HepG2 (cell line): Measurements from ENCODE around the gene GALNT16. TPM values are rescaled to one million over a fixed set of nuclear protein-coding genes. Genes with fewer than 3 reads are reported as not detected.

Source experiments
- BRCA1 ChIP-seq: sonication (generic); formaldehyde crosslinking; IDR thresholded peaks from 2 replicates; pipeline ENCODE4 v1.4.0; 2020; ENCODE audit warnings: missing genetic modification reagents
- CBX5 ChIP-seq: sonication (generic); formaldehyde crosslinking; IDR thresholded peaks from 2 replicates; pipeline ENCODE4 v1.4.0; 2020; ENCODE audit warnings: missing genetic modification reagents, borderline replicate concordance
- EEA1 ChIP-seq: sonication (generic); formaldehyde crosslinking; IDR thresholded peaks from 2 replicates; pipeline ENCODE4 v1.5.1; 2020; ENCODE audit warnings: mild to moderate bottlenecking, missing genetic modification reagents, borderline replicate concordance
- HNF4A ChIP-seq: sonication (generic); formaldehyde crosslinking; IDR thresholded peaks from 2 replicates; pipeline ENCODE4 v1.4.0; 2020; ENCODE audit warnings: missing genetic modification reagents
- KDM5A ChIP-seq: fragments of 200-600 bp; sonication (generic); IDR thresholded peaks from 2 replicates; pipeline ENCODE4 v1.7.0; 2018; ENCODE audit warnings: antibody characterized with exemption, mild to moderate bottlenecking, low read length, borderline replicate concordance
- RBFOX2 ChIP-seq: fragments of 200-400 bp; formaldehyde crosslinking; IDR thresholded peaks from 2 replicates; pipeline ENCODE4 v1.6.1; 2017; ENCODE audit warnings: low read depth, mild to moderate bottlenecking, low read length
- ZNF589 ChIP-seq: sonication (generic); formaldehyde crosslinking; conservative IDR thresholded peaks from 2 replicates; pipeline ENCODE4 v1.8.0; 2022; ENCODE audit warnings: mild to moderate bottlenecking, moderate library complexity, missing genetic modification reagents
- polyA plus RNA-seq, 8 experiments: library from polyadenylated mRNA; depleted of rRNA in 3 of 8; stranded (reverse) in 7 of 8; unstranded in 1 of 8; fragments of >200 nt; fragmentation: Illumina TruSeq in 4 of 8; extraction: Trizol in 4 of 8; gene quantifications; 2 replicates each; pipeline versions ENCODE4 v1.2.1 to v1.2.3, GENCODE V29; 2011 to 2016; ENCODE audit warnings: low read depth in 4 of 8, missing spikeins in 1 of 8, mixed read lengths in 1 of 8; ENCODE audit not compliant: insufficient read depth in 1 of 8
- total RNA-seq, 5 experiments: library from RNA; depleted of rRNA; stranded (reverse); fragments of >200 nt; fragmentation: Illumina TruSeq; extraction: Trizol; gene quantifications; 2 replicates each; pipeline ENCODE4 v1.2.3, GENCODE V29; 2016; ENCODE audit warnings: low read depth in 1 of 5
- TF ChIP-seq, protein P1 (sequence below): sonication (generic); formaldehyde crosslinking; conservative IDR thresholded peaks from 2 replicates; pipeline ENCODE4 v1.4.0; 2020; ENCODE audit warnings: mild to moderate bottlenecking, missing genetic modification reagents, moderate library complexity
- TF ChIP-seq, protein P2 (sequence below): sonication (generic); formaldehyde crosslinking; IDR thresholded peaks from 2 replicates; pipeline ENCODE4 v1.5.1; 2020; ENCODE audit warnings: missing genetic modification reagents, mild to moderate bottlenecking, borderline replicate concordance
- TF ChIP-seq, protein P3 (sequence below), 2 experiments: IDR thresholded peaks; 2 replicates each; pipeline ENCODE4 v1.6.1; 2011 to 2012; ENCODE audit warnings: low read length in 2 of 2, borderline replicate concordance in 1 of 2, low read depth in 1 of 2, mild to moderate bottlenecking in 1 of 2, moderate library complexity in 1 of 2
- TF ChIP-seq, protein P4 (sequence below): sonication (generic); formaldehyde crosslinking; IDR thresholded peaks from 2 replicates; pipeline ENCODE4 v1.4.0; 2020; ENCODE audit warnings: mild to moderate bottlenecking, missing genetic modification reagents
- TF ChIP-seq, protein P5 (sequence below): sonication (generic); formaldehyde crosslinking; conservative IDR thresholded peaks from 2 replicates; pipeline ENCODE4 v1.5.0; 2020; ENCODE audit warnings: missing genetic modification reagents

Gene GALNT16
- total and polyA plus RNA-seq, 2 of the 13 experiments (the other 11 are each of a cell fraction or from before 2014, with no cell fraction given), result 0.54 to 0.82 TPM

DNA sequence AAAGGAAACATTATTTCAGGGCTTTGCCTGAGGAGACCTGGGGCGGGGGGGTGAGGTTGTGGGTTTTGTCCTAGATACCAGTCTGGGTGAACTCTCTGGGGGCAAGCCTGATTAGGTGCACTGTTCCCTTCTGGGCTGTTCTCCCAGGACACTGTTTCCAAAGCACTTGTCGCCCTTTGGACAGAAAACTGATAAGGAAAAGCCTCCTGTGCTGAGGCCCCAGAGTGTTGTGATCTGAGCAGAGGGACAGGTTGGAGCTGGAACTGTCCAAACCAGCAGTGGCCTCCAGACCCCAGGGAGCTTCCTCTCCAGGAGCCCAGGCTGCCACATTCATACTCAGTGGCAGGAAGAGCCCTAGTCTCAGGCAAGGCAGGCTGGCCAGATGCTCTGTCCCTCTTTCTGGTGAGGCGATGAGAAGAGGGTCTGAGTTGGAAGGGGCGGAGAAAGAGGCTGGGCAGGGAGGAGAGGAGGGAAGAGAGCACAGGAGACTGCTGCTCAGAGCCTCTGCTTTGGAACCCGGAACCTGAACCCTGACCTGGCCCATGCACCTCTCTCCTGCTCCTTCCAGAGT, 1.9 kb downstream of the GALNT16 start (continued):
- TF ChIP-seq, protein P1, sequence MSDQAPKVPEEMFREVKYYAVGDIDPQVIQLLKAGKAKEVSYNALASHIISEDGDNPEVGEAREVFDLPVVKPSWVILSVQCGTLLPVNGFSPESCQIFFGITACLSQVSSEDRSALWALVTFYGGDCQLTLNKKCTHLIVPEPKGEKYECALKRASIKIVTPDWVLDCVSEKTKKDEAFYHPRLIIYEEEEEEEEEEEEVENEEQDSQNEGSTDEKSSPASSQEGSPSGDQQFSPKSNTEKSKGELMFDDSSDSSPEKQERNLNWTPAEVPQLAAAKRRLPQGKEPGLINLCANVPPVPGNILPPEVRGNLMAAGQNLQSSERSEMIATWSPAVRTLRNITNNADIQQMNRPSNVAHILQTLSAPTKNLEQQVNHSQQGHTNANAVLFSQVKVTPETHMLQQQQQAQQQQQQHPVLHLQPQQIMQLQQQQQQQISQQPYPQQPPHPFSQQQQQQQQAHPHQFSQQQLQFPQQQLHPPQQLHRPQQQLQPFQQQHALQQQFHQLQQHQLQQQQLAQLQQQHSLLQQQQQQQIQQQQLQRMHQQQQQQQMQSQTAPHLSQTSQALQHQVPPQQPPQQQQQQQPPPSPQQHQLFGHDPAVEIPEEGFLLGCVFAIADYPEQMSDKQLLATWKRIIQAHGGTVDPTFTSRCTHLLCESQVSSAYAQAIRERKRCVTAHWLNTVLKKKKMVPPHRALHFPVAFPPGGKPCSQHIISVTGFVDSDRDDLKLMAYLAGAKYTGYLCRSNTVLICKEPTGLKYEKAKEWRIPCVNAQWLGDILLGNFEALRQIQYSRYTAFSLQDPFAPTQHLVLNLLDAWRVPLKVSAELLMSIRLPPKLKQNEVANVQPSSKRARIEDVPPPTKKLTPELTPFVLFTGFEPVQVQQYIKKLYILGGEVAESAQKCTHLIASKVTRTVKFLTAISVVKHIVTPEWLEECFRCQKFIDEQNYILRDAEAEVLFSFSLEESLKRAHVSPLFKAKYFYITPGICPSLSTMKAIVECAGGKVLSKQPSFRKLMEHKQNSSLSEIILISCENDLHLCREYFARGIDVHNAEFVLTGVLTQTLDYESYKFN, result 0 out of 2 replicates have a peak, but pooled peaks have one; percentile 24
- TF ChIP-seq KDM5A (no peak), RBFOX2 (no peak), CBX5 (CRISPR knock-in tag) (no peak), HNF4A (CRISPR knock-in tag) (peak; percentile 82), EEA1 (CRISPR knock-in tag) (no peak), ZNF589 (no peak), BRCA1 (no peak)
- TF ChIP-seq, protein P2, sequence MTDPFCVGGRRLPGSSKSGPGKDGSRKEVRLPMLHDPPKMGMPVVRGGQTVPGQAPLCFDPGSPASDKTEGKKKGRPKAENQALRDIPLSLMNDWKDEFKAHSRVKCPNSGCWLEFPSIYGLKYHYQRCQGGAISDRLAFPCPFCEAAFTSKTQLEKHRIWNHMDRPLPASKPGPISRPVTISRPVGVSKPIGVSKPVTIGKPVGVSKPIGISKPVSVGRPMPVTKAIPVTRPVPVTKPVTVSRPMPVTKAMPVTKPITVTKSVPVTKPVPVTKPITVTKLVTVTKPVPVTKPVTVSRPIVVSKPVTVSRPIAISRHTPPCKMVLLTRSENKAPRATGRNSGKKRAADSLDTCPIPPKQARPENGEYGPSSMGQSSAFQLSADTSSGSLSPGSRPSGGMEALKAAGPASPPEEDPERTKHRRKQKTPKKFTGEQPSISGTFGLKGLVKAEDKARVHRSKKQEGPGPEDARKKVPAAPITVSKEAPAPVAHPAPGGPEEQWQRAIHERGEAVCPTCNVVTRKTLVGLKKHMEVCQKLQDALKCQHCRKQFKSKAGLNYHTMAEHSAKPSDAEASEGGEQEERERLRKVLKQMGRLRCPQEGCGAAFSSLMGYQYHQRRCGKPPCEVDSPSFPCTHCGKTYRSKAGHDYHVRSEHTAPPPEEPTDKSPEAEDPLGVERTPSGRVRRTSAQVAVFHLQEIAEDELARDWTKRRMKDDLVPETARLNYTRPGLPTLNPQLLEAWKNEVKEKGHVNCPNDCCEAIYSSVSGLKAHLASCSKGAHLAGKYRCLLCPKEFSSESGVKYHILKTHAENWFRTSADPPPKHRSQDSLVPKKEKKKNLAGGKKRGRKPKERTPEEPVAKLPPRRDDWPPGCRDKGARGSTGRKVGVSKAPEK, result no peak
- TF ChIP-seq, protein P3, sequence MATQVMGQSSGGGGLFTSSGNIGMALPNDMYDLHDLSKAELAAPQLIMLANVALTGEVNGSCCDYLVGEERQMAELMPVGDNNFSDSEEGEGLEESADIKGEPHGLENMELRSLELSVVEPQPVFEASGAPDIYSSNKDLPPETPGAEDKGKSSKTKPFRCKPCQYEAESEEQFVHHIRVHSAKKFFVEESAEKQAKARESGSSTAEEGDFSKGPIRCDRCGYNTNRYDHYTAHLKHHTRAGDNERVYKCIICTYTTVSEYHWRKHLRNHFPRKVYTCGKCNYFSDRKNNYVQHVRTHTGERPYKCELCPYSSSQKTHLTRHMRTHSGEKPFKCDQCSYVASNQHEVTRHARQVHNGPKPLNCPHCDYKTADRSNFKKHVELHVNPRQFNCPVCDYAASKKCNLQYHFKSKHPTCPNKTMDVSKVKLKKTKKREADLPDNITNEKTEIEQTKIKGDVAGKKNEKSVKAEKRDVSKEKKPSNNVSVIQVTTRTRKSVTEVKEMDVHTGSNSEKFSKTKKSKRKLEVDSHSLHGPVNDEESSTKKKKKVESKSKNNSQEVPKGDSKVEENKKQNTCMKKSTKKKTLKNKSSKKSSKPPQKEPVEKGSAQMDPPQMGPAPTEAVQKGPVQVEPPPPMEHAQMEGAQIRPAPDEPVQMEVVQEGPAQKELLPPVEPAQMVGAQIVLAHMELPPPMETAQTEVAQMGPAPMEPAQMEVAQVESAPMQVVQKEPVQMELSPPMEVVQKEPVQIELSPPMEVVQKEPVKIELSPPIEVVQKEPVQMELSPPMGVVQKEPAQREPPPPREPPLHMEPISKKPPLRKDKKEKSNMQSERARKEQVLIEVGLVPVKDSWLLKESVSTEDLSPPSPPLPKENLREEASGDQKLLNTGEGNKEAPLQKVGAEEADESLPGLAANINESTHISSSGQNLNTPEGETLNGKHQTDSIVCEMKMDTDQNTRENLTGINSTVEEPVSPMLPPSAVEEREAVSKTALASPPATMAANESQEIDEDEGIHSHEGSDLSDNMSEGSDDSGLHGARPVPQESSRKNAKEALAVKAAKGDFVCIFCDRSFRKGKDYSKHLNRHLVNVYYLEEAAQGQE (IDR thresholded peaks at IDR 0.05; ENCODE audit: borderline replicate concordance in 1 of 2, low read depth in 1 of 2, low read length in 2 of 2), result peak in 1 of 2 experiments; percentile 47; a peak in 2 of 4 replicates
- TF ChIP-seq, protein P4, sequence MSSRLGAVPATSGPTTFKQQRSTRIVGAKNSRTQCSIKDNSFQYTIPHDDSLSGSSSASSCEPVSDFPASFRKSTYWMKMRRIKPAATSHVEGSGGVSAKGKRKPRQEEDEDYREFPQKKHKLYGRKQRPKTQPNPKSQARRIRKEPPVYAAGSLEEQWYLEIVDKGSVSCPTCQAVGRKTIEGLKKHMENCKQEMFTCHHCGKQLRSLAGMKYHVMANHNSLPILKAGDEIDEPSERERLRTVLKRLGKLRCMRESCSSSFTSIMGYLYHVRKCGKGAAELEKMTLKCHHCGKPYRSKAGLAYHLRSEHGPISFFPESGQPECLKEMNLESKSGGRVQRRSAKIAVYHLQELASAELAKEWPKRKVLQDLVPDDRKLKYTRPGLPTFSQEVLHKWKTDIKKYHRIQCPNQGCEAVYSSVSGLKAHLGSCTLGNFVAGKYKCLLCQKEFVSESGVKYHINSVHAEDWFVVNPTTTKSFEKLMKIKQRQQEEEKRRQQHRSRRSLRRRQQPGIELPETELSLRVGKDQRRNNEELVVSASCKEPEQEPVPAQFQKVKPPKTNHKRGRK (CRISPR knock-in tag), result 0 out of 2 replicates have a peak, but pooled peaks have one; percentile 24
- TF ChIP-seq, protein P5, sequence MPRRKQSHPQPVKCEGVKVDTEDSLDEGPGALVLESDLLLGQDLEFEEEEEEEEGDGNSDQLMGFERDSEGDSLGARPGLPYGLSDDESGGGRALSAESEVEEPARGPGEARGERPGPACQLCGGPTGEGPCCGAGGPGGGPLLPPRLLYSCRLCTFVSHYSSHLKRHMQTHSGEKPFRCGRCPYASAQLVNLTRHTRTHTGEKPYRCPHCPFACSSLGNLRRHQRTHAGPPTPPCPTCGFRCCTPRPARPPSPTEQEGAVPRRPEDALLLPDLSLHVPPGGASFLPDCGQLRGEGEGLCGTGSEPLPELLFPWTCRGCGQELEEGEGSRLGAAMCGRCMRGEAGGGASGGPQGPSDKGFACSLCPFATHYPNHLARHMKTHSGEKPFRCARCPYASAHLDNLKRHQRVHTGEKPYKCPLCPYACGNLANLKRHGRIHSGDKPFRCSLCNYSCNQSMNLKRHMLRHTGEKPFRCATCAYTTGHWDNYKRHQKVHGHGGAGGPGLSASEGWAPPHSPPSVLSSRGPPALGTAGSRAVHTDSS (CRISPR knock-in tag), result no peak
